Measurements from ENCODE around the gene ARMH1.

- no peak for TF ChIP-seq EP300 (IDR thresholded peaks at IDR 0.05)
- TF ChIP-seq, protein P1, sequence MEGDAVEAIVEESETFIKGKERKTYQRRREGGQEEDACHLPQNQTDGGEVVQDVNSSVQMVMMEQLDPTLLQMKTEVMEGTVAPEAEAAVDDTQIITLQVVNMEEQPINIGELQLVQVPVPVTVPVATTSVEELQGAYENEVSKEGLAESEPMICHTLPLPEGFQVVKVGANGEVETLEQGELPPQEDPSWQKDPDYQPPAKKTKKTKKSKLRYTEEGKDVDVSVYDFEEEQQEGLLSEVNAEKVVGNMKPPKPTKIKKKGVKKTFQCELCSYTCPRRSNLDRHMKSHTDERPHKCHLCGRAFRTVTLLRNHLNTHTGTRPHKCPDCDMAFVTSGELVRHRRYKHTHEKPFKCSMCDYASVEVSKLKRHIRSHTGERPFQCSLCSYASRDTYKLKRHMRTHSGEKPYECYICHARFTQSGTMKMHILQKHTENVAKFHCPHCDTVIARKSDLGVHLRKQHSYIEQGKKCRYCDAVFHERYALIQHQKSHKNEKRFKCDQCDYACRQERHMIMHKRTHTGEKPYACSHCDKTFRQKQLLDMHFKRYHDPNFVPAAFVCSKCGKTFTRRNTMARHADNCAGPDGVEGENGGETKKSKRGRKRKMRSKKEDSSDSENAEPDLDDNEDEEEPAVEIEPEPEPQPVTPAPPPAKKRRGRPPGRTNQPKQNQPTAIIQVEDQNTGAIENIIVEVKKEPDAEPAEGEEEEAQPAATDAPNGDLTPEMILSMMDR (IDR thresholded peaks at IDR 0.05) = no peak
- no peak for TF ChIP-seq POLR2A (IDR thresholded peaks at IDR 0.05)
- TF ChIP-seq POLR2AphosphoS5 (IDR thresholded peaks at IDR 0.05) = no peak
Measured at GRCh38 chr1:44717653-44718052, 43.1 kb downstream of the ARMH1 start.
